Superior temporal gyrus (tissue), 1 donor: ENCODE results near the gene GLCE.

ENCODE experiments used
- DNase-seq: peaks from one replicate; pipeline ENCODE4 v3.0.0-alpha.2; 2016; ENCODE audit errors: extremely low spot score

Gene GLCE

DNA sequence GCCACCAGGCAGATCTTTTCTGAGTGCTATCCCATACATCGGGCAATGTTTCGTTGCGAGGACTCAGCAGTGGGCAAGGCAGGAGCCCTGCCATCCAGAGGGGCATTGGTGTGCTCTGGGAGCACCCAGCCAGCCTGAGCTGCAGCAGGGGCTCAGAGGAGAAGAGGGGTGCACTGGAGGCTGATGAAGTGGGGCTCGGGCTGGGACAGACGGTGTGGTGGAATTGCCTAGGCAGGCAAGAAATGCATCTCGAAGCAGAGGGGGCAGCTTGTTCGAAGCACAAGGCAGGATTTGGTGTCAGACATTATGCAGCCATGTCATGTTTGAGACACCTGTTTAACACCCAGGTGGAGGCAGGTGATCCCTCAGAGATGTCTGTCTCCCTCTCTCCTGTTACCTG, 157.6 kb downstream of the GLCE start:
- no peak for DNase-seq

DNA sequence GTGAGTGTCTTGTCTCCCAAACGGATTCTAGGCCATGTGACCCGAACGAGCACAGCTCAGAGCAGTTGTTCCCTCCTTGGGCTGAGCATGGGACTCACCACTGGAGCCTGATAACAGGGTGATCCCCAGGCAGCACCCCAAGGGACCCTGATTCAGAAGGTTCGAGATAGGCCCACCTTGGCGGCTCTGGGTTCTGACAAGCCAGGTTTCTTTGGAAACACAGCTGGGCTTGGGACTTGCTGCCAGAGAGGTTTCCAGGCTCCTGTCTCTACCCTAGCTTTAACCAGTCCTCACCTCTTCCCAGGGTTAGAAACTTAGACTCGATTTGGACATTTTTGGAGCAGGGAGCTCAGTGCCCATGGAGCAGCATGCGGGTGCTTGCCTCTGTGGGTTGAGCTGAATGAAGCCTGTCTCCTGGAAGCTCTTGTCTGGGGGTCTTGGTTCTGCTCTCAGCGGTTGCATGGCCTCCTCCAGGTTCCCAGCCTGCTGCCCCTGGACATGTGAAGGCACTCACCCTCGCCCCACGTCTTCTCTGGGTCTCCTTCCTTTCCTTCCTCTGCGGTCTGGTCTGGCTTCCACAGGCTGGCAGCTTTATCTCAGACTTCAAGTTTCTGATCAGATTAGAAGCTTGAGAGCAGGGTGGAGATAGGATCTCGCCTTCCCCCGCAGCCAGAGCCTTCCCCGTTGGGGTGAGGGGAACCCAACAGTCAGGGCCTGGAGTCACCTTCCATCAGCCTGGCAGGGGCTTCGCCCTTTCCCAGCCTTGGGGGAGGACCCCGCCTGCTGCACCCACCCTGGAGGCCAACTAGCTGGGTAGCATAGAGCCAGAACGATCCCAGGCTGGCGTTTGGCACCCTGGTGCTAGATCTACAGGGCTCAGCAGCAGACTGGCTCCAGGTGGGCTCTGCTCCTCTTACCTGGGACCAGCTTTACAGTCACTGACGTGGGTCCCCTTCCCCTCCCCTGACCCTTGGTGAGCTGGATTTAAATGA, 159.2 kb downstream of the GLCE start:
- no peak for DNase-seq

DNA sequence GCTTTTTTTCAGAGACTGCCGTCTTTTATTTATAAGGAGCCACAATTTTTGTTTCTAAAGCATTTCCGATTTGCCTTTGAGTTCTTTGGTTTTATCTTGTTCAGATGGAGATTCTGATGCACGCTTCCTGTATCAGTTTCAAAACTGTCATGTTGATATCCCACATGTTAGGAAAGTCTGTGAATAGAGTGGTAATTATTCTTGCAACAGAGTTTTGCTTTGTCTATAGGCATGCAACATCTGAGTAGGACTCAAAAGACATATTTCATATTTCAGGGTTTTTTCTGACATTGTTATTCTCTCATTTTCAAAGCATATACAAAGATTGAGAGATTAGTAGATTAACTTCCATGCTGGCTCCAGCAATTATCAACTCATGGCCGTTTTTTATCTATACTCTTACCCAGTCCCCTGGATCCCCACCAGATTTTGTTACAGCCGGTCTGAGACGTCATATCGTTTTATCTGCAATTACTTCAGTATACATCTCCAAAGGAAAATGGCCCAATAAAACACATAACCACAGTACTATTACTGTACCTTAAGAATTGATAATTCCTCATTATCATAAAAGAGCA, 160.6 kb downstream of the GLCE start:
- DNase-seq: no peak
